ENCODE data around the gene MIDN. TPM values are rescaled to one million over a fixed set of nuclear protein-coding genes. Genes with fewer than 3 reads are reported as not detected.
"Not testable (repeated sequence)": the region's sequence is repeated elsewhere in the genome, so short reads cannot be mapped to it uniquely, and the experiment has no call there.

MIDN gene
- total and polyA plus RNA-seq, 3 donors from 2014 or later = 30.3 to 42.4 (median 38.2) TPM

GRCh38 chr19:1302533-1303239 is 54.3 kb downstream of the MIDN start:
- H3K27me3 ChIP-seq = no peaks in the 10 kb centered on the region
- no peak for TF ChIP-seq POLR2A (IDR thresholded peaks at IDR 0.05)
- no peak for TF ChIP-seq CTCF (IDR thresholded peaks at IDR 0.05)
- no peak overlapping the region for H3K27ac ChIP-seq
- H3K4me1 ChIP-seq = no peaks in the 10 kb centered on the region
- H3K36me3 ChIP-seq (ENCODE audit: low read depth, missing control alignments) = no peaks in the 10 kb centered on the region
- no peak overlapping the region for H3K4me3 ChIP-seq
- H3K9me3 ChIP-seq = no peaks in the 10 kb centered on the region
- DNase-seq = no peak
- intact Hi-C loops (cut with DNase I; ENCODE audit: low total_unique reads) = no loop called here
- 41 to 69% methylated on average over 6 to 34 of the region's 36 CpGs for WGBS, 2 donors

- DNase-seq = no peak
- H3K36me3 ChIP-seq (ENCODE audit: low read depth, missing control alignments) = no peaks in the 10 kb centered on the region
- intact Hi-C loops (cut with DNase I; ENCODE audit: low total_unique reads) = no loop called here
- H3K4me1 ChIP-seq = no peaks in the 10 kb centered on the region
- no peaks in the 10 kb centered on the region for H3K27me3 ChIP-seq
- WGBS, 2 donors = 96 to 97% methylated on average over 21 to 26 of the region's 28 CpGs
- H3K9me3 ChIP-seq = no peaks in the 10 kb centered on the region
- H3K27ac ChIP-seq = no peak overlapping the region
- TF ChIP-seq POLR2A (IDR thresholded peaks at IDR 0.05) = no peak
- no peak for TF ChIP-seq CTCF (IDR thresholded peaks at IDR 0.05)
- H3K4me3 ChIP-seq = no peak overlapping the region
These were observed 56.0 kb downstream of the MIDN start for GRCh38 chr19:1304197-1304924.

- intact Hi-C loops (cut with DNase I; ENCODE audit: low total_unique reads); H3K36me3 ChIP-seq (ENCODE audit: low read depth, missing control alignments): not testable (repeated sequence)
- WGBS, 2 donors = 89 to 98% methylated on average over 9 of the region's 9 CpGs
These were observed 57.0 kb downstream of the MIDN start for GRCh38 chr19:1305354-1305753.

GRCh38 chr19:1307320-1307719 is 58.9 kb downstream of the MIDN start:
- H3K4me3 ChIP-seq = peak overlapping the region in 1 of 2 donors; percentile 26
- no peak overlapping the region for H3K27ac ChIP-seq
- no peak for TF ChIP-seq POLR2A (IDR thresholded peaks at IDR 0.05)
- no peak for TF ChIP-seq CTCF (IDR thresholded peaks at IDR 0.05)
- H3K36me3 ChIP-seq (ENCODE audit: low read depth, missing control alignments) = no peaks in the 10 kb centered on the region
- H3K27me3 ChIP-seq = no peaks in the 10 kb centered on the region
- no peaks in the 10 kb centered on the region for H3K9me3 ChIP-seq
- H3K4me1 ChIP-seq = no peaks in the 10 kb centered on the region
- DNase-seq = peak; percentile 48
- intact Hi-C loops (cut with DNase I; ENCODE audit: low total_unique reads) = no loop called here
- 87 to 93% methylated on average over 9 to 37 of the region's 38 CpGs for WGBS, 2 donors

More at GRCh38 chr19:1305354-1305753, 57.0 kb downstream of the MIDN start:
- H3K9me3 ChIP-seq, H3K27ac ChIP-seq, H3K27me3 ChIP-seq, H3K4me3 ChIP-seq, H3K4me1 ChIP-seq, DNase-seq: not testable (repeated sequence)

GRCh38 chr19:1307755-1308303 is 59.4 kb downstream of the MIDN start:
- WGBS, 2 donors = 66 to 80% methylated on average over 14 to 20 of the region's 20 CpGs

More at GRCh38 chr19:1307755-1308303, 59.4 kb downstream of the MIDN start:
- Histone ChIP-seq H3K36me3 (ENCODE audit: low read depth, missing control alignments) (no peaks in the 10 kb centered on the region), H3K27me3 (no peaks in the 10 kb centered on the region), H3K9me3 (no peaks in the 10 kb centered on the region), H3K27ac (no peak overlapping the region), H3K4me3 (peak overlapping the region in 1 of 2 donors; percentile 26), H3K4me1 (no peaks in the 10 kb centered on the region)
- DNase-seq = no peak
- intact Hi-C loops (cut with DNase I; ENCODE audit: low total_unique reads) = no loop called here
- TF ChIP-seq CTCF (IDR thresholded peaks at IDR 0.05) (no peak), POLR2A (IDR thresholded peaks at IDR 0.05) (no peak)
